Astrocyte (in vitro differentiated cells and primary cell): ENCODE results near the gene TBC1D8B. TPM values are rescaled to one million over a fixed set of nuclear protein-coding genes. Genes with fewer than 3 reads are reported as not detected.
"Not testable (repeated sequence)": the region's sequence is repeated elsewhere in the genome, so short reads cannot be mapped to it uniquely, and the experiment has no call there.

Source experiments
- DNase-seq: peaks from one replicate; pipeline ENCODE4 v3.0.0-alpha.2; 2010; ENCODE audit warnings: low read depth
- FAIRE-seq: peaks from 2 replicates; lab custom pipeline; 2011; peaks lifted over from hg19 to GRCh38; lab: Jason Lieb, UNC
- H2AFZ ChIP-seq: 2 replicates; pipeline ENCODE4 v1.6.0; 2012; ENCODE audit warnings: low read depth, low read length, inconsistent platforms
- H3K27ac ChIP-seq: 2 replicates; pipeline ENCODE4 v1.5.1; 2011; ENCODE audit warnings: low read depth, low read length, inconsistent platforms
- H3K27me3 ChIP-seq: 2 replicates; pipeline ENCODE4 v1.6.0; 2011; ENCODE audit warnings: low read length, inconsistent platforms; ENCODE audit not compliant: insufficient read depth
- H3K36me3 ChIP-seq: 2 replicates; pipeline ENCODE4 v1.5.1; 2011; ENCODE audit warnings: low read length, inconsistent platforms; ENCODE audit not compliant: insufficient read depth
- H3K4me1 ChIP-seq: 2 replicates; pipeline ENCODE4 v1.5.1; 2011; ENCODE audit warnings: low read length, inconsistent platforms; ENCODE audit not compliant: insufficient read depth
- H3K4me2 ChIP-seq: 2 replicates; pipeline ENCODE4 v1.6.0; 2012; ENCODE audit warnings: low read length, inconsistent platforms
- H3K4me3 ChIP-seq: 2 replicates; pipeline ENCODE4 v1.5.1; 2011; ENCODE audit warnings: low read depth, mild to moderate bottlenecking, low read length, inconsistent platforms; ENCODE audit not compliant: insufficient read depth
- H3K79me2 ChIP-seq: 2 replicates; pipeline ENCODE4 v1.6.0; 2012; ENCODE audit warnings: mild to moderate bottlenecking, low read length, inconsistent platforms; ENCODE audit not compliant: insufficient read depth
- H3K9ac ChIP-seq: 2 replicates; pipeline ENCODE4 v1.6.0; 2012; ENCODE audit warnings: mild to moderate bottlenecking, low read length, inconsistent platforms
- H3K9me3 ChIP-seq: 2 replicates; pipeline ENCODE4 v1.5.1; 2012; ENCODE audit warnings: low read depth, mild to moderate bottlenecking, low read length, inconsistent platforms; ENCODE audit not compliant: insufficient read depth
- H4K20me1 ChIP-seq: 2 replicates; pipeline ENCODE4 v1.6.0; 2012; ENCODE audit warnings: low read length, inconsistent platforms; ENCODE audit not compliant: insufficient read depth
- H3K27ac Mint-ChIP-seq: one replicate; pipeline ENCODE4 v1.8.0; 2021; ENCODE audit warnings: mild to moderate bottlenecking, mixed read lengths; ENCODE audit not compliant: unreplicated experiment
- H3K27me3 Mint-ChIP-seq: one replicate; pipeline ENCODE4 v1.8.0; 2021; ENCODE audit warnings: low read depth, mixed read lengths; ENCODE audit not compliant: unreplicated experiment
- H3K36me3 Mint-ChIP-seq: one replicate; pipeline ENCODE4 v1.8.0; 2021; ENCODE audit warnings: low read depth, mixed read lengths; ENCODE audit not compliant: unreplicated experiment
- H3K4me1 Mint-ChIP-seq: one replicate; pipeline ENCODE4 v1.8.0; 2021; ENCODE audit warnings: low read depth, mixed read lengths; ENCODE audit not compliant: unreplicated experiment
- H3K4me3 Mint-ChIP-seq: one replicate; pipeline ENCODE4 v1.8.0; 2021; ENCODE audit warnings: mild to moderate bottlenecking, moderate library complexity, mixed read lengths; ENCODE audit not compliant: unreplicated experiment
- H3K9me3 Mint-ChIP-seq: one replicate; pipeline ENCODE4 v1.8.0; 2021; ENCODE audit warnings: mild to moderate bottlenecking, mixed read lengths; ENCODE audit not compliant: unreplicated experiment
- CTCF ChIP-seq: IDR thresholded peaks from 2 replicates; pipeline ENCODE4 v1.5.1; 2011; ENCODE audit warnings: low read depth, mild to moderate bottlenecking, inconsistent platforms, low read length, moderate library complexity; ENCODE audit not compliant: insufficient read depth
- EZH2 ChIP-seq: IDR thresholded peaks from 2 replicates; pipeline ENCODE4 v1.6.1; 2012; ENCODE audit warnings: mild to moderate bottlenecking, low read length, inconsistent platforms; ENCODE audit not compliant: insufficient read depth
- total RNA-seq: library from RNA; stranded (reverse); gene quantifications from 2 replicates; pipeline ENCODE4 v1.2.1, GENCODE V29; 2021

Gene TBC1D8B
- total RNA-seq, 1 donor from 2014 or later: 12.1 TPM

GRCh38 chrX:106811131-106811910, 8.8 kb downstream of the TBC1D8B start:
- Histone ChIP-seq H3K27me3 (no peaks in the 10 kb centered on the region), H3K9me3 (no peaks in the 10 kb centered on the region), H3K9ac (no peak overlapping the region), H2AFZ (no peak overlapping the region), H3K27ac (no peak overlapping the region), H3K79me2 (no peaks in the 10 kb centered on the region), H3K4me2 (no peak overlapping the region), H3K4me3 (no peak overlapping the region), H3K4me1 (no peaks in the 10 kb centered on the region), H4K20me1 (peaks cover 16% of the 10 kb centered on the region), H3K36me3 (no peaks in the 10 kb centered on the region)
- Mint-ChIP-seq H3K4me3 (no peak overlapping the region), H3K27ac (no peak overlapping the region), H3K27me3 (no peaks in the 10 kb centered on the region), H3K36me3 (no peaks in the 10 kb centered on the region), H3K9me3 (no peaks in the 10 kb centered on the region), H3K4me1 (peaks cover 2% of the 10 kb centered on the region)
- TF ChIP-seq CTCF: no peak
- TF ChIP-seq EZH2: no peak
- no peak for DNase-seq
- FAIRE-seq: peak; percentile 65

GRCh38 chrX:106812930-106813329, 10.5 kb downstream of the TBC1D8B start:
- H4K20me1 ChIP-seq: peaks cover 16% of the 10 kb centered on the region
- peak; percentile 4 for DNase-seq
- not testable (repeated sequence) for H3K36me3 Mint-ChIP-seq, H3K9me3 Mint-ChIP-seq, H3K36me3 ChIP-seq, H3K4me2 ChIP-seq, H3K4me3 ChIP-seq, H3K27ac Mint-ChIP-seq, H3K27me3 Mint-ChIP-seq, H2AFZ ChIP-seq, FAIRE-seq, H3K9me3 ChIP-seq, H3K4me1 ChIP-seq, H3K4me3 Mint-ChIP-seq, H3K27ac ChIP-seq, H3K4me1 Mint-ChIP-seq, H3K27me3 ChIP-seq, H3K9ac ChIP-seq, H3K79me2 ChIP-seq

GRCh38 chrX:106814093-106814492, 11.6 kb downstream of the TBC1D8B start:
- not testable (repeated sequence) for FAIRE-seq, H3K27ac Mint-ChIP-seq, H3K4me1 ChIP-seq, H3K79me2 ChIP-seq, H3K27ac ChIP-seq, H3K9me3 ChIP-seq, H3K4me2 ChIP-seq, H3K4me3 ChIP-seq, H3K36me3 ChIP-seq, H3K27me3 ChIP-seq, DNase-seq, H3K9ac ChIP-seq, H2AFZ ChIP-seq, H3K36me3 Mint-ChIP-seq, H3K4me3 Mint-ChIP-seq, H3K27me3 Mint-ChIP-seq, H3K4me1 Mint-ChIP-seq, H3K9me3 Mint-ChIP-seq
- peaks cover 16% of the 10 kb centered on the region for H4K20me1 ChIP-seq
